ENCODE measurements around the gene LRBA. TPM values are rescaled to one million over a fixed set of nuclear protein-coding genes. Genes with fewer than 3 reads are reported as not detected.

The LRBA gene
- total and polyA plus RNA-seq, 9 of the 15 experiments (the other 6 are each of a cell fraction or from before 2014, with no cell fraction given): 24.2 to 88.7 (median 59.7) TPM

- Histone ChIP-seq H3K27ac (ENCODE audit: extremely low read depth, low read depth, low read length) (peak overlapping the region; percentile 20; the same call in 1 of the 3 replicates), H3K4me2 (ENCODE audit: insufficient read depth, low read length) (no peak overlapping the region), H3K4me3 (no peak overlapping the region), H3K27me3 (ENCODE audit: control insufficient read depth in 2 of 2, insufficient read depth in 2 of 2, low read length in 2 of 2) (no peaks in the 10 kb centered on the region), H3K36me3 (ENCODE audit: control insufficient read depth, insufficient read depth, low read length) (no peaks in the 10 kb centered on the region; the same call in 1 of the 3 replicates), H2AFZ (ENCODE audit: low read depth, low read length) (no peak overlapping the region), H3K9me1 (ENCODE audit: control insufficient read depth, insufficient read depth, low read length) (no peaks in the 10 kb centered on the region), H3K79me2 (ENCODE audit: control insufficient read depth, insufficient read depth, low read length) (no peaks in the 10 kb centered on the region), H3K4me1 (replicated peaks in 1 of 2; ENCODE audit: control insufficient read depth in 2 of 2, insufficient read depth in 2 of 2, low read length in 2 of 2) (peaks cover 0 to 60% of the 10 kb centered on the region in 2 experiments; a peak in 4 of 5 replicates), H4K20me1 (replicated peaks; ENCODE audit: control insufficient read depth, insufficient read depth, low read length) (no peaks in the 10 kb centered on the region), H3K9ac (ENCODE audit: insufficient read depth in 1 of 2, low read depth in 2 of 2, low read length in 2 of 2) (no peak overlapping the region; a peak in 1 of 4 replicates), H3K9me3 (replicated peaks; ENCODE audit: control insufficient read depth, insufficient read depth, low read depth, low read length) (peaks cover 2% of the 10 kb centered on the region)
- CTCF ChIA-PET (ENCODE audit: low intra/inter-chr PET ratio): no interaction called here
- WGBS (ENCODE audit: insufficient coverage, low coverage, missing lambda C conversion rate): 39% methylated on average over 4 of the region's 4 CpGs
- DNase-seq (ENCODE audit: extremely low read depth in 1 of 4, low spot score in 3 of 4) (no peak), FAIRE-seq (no peak), ATAC-seq (no peak)
- intact Hi-C loops (cut with micrococcal nuclease) (loop anchor here (5.0 kb wide), 1 partner anchor 253 kb away; no protein-coding TSS in a partner anchor), in situ Hi-C loops (cut with MboI) (no loop called here)
- POLR2A ChIA-PET: interaction anchor here (0.6 to 1.2 kb wide), 2 partner anchors 28 to 432 kb away, joined by 3 read pairs; no protein-coding TSS in a partner anchor
- no TSS peak for BruUV-seq (replicated peaks)
- TF ChIP-seq ZNF347 (CRISPR knock-in tag; IDR thresholded peaks at IDR 0.05; ENCODE audit: low read depth) (no peak), ZBTB1 (CRISPR knock-in tag; IDR thresholded peaks at IDR 0.05; ENCODE audit: borderline replicate concordance, low read depth) (no peak), ZNF407 (IDR thresholded peaks at IDR 0.05; ENCODE audit: low read depth) (no peak), KLF1 (tag; IDR thresholded peaks at IDR 0.05) (no peak), ZBTB11 (CRISPR knock-in tag; IDR thresholded peaks at IDR 0.05) (no peak), DDX20 (tag; IDR thresholded peaks at IDR 0.05; ENCODE audit: low read depth) (no peak), MCM5 (IDR thresholded peaks at IDR 0.05; ENCODE audit: low read depth) (no peak)
These were observed 445.0 kb downstream of the LRBA start for GRCh38 chr4:150569998-150570535.

All from K562 (cell line).